Activated naive CD4-positive, alpha-beta T cell treated with anti-CD3 and anti-CD28 coated beads, Interleukin-2, amount 50 U/mL, for 72 hours (primary cell): ENCODE results near the gene HELZ. TPM values are rescaled to one million over a fixed set of nuclear protein-coding genes. Genes with fewer than 3 reads are reported as not detected.

Experiments used
- ATAC-seq, 2 donors: fragments of 150-1000 bp; cut with Tn5 transposase; 2 replicates each; pipeline ENCODE4 v1.10.0; 2021; ENCODE audit warnings: mild to moderate bottlenecking in 2 of 2, moderate library complexity in 2 of 2
- DNase-seq, 2 donors: peaks; one replicate each; pipeline ENCODE4 v3.0.0; 2021 to 2022; ENCODE audit warnings: low spot score in 2 of 2
- H3K27ac Mint-ChIP-seq, 2 donors: one replicate each; pipeline ENCODE4 v1.8.0; 2022; ENCODE audit warnings: mild to moderate bottlenecking in 2 of 2, mixed read lengths in 2 of 2
- H3K36me3 Mint-ChIP-seq, 2 donors: one replicate each; pipeline ENCODE4 v1.8.0; 2022; ENCODE audit warnings: mixed read lengths in 2 of 2
- H3K9me3 Mint-ChIP-seq, 2 donors: one replicate each; pipeline ENCODE4 v1.8.0; 2022; ENCODE audit warnings: mixed read lengths in 2 of 2
- total RNA-seq, 2 donors: library from RNA; stranded (reverse); gene quantifications; one replicate each; pipeline ENCODE4 v1.2.3, GENCODE V29; 2022

The HELZ gene
- total RNA-seq, 2 donors from 2014 or later: 42.9 to 88.8 TPM

GRCh38 chr17:67038861-67039365, 206.1 kb downstream of the HELZ start:
- DNase-seq: no peak
- H3K9me3 Mint-ChIP-seq: no peaks in the 10 kb centered on the region
- no peak overlapping the region for H3K27ac Mint-ChIP-seq
- no peak for ATAC-seq
- no peaks in the 10 kb centered on the region for H3K36me3 Mint-ChIP-seq

DNA sequence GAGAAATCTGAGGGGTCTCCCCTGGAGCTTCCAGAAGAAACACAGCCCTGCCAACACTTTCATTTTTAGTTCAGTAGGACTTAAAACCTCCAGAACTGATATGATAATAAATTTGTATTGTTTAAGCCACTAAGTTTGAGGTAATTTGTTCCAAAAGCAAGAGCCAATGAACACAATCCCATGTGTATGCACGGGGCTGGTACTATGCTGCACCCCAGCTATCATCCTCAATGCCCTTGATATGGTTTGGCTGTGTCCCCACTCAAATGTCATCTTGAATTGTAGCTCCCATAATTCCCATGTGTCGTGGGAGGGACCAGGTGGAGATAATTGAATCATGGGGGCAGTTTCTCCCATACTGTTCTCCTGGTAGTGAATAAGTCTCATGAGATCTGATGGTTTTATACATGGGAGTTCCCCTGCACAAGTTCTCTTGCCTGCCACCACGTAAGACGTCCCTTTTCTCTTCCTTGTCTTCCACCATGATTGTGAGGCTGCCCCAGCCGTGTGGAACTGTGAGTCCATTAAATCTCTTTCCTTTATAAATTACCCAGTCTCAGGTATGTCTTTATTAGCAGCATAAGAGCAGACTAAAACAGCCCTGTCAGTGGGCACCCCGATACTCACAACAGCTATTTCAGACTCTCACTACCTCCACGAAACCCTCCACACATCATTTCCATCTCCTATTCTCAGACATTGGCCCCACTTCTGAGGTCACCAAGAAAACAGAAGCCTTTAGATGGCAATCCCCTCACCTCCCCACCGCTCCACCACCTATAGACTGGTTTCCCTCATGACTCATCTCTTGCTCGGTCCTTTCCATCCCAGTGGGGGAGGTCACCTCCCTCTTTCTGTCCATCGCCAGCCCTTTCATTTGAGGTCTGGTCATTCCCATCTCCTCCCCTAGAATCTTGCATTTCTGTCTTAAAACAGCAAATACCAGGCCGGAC, 209.6 kb downstream of the HELZ start:
- no peaks in the 10 kb centered on the region for H3K36me3 Mint-ChIP-seq
- H3K9me3 Mint-ChIP-seq: no peaks in the 10 kb centered on the region
- DNase-seq (no peak), ATAC-seq (peak; percentile 61 to 80)
- H3K27ac Mint-ChIP-seq: no peak overlapping the region

GRCh38 chr17:67033613-67034012, 211.4 kb downstream of the HELZ start:
- Mint-ChIP-seq H3K27ac (no peak overlapping the region), H3K9me3 (no peaks in the 10 kb centered on the region), H3K36me3 (no peaks in the 10 kb centered on the region)
- DNase-seq: no peak
- ATAC-seq: no peak

- no peak overlapping the region for H3K27ac Mint-ChIP-seq
- no peaks in the 10 kb centered on the region for H3K9me3 Mint-ChIP-seq
- no peaks in the 10 kb centered on the region for H3K36me3 Mint-ChIP-seq
- ATAC-seq: no peak
- no peak for DNase-seq
Observed at GRCh38 chr17:67032985-67033384, 212.0 kb downstream of the HELZ start.

GRCh38 chr17:67032382-67032781, 212.6 kb downstream of the HELZ start:
- DNase-seq (no peak), ATAC-seq (no peak)
- H3K27ac Mint-ChIP-seq: peak overlapping the region in 1 of 2 donors; percentile 51
- no peaks in the 10 kb centered on the region for H3K9me3 Mint-ChIP-seq
- H3K36me3 Mint-ChIP-seq: no peaks in the 10 kb centered on the region

GRCh38 chr17:67030641-67031040, 214.4 kb downstream of the HELZ start:
- Mint-ChIP-seq H3K27ac (no peak overlapping the region), H3K9me3 (no peaks in the 10 kb centered on the region), H3K36me3 (no peaks in the 10 kb centered on the region)
- no peak for DNase-seq
- ATAC-seq: no peak

- ATAC-seq: no peak
- Mint-ChIP-seq H3K27ac (no peak overlapping the region), H3K36me3 (no peaks in the 10 kb centered on the region), H3K9me3 (no peaks in the 10 kb centered on the region)
- DNase-seq: no peak
Observed at GRCh38 chr17:67027031-67027628, 217.9 kb downstream of the HELZ start.

- Mint-ChIP-seq H3K27ac (no peak overlapping the region), H3K9me3 (no peaks in the 10 kb centered on the region), H3K36me3 (no peaks in the 10 kb centered on the region)
- DNase-seq (no peak), ATAC-seq (no peak)
Observed at GRCh38 chr17:67026341-67026740, 218.7 kb downstream of the HELZ start.

GRCh38 chr17:67025216-67025792, 219.7 kb downstream of the HELZ start:
- ATAC-seq: no peak
- no peaks in the 10 kb centered on the region for H3K9me3 Mint-ChIP-seq
- no peak overlapping the region for H3K27ac Mint-ChIP-seq
- no peak for DNase-seq
- H3K36me3 Mint-ChIP-seq: no peaks in the 10 kb centered on the region

DNA sequence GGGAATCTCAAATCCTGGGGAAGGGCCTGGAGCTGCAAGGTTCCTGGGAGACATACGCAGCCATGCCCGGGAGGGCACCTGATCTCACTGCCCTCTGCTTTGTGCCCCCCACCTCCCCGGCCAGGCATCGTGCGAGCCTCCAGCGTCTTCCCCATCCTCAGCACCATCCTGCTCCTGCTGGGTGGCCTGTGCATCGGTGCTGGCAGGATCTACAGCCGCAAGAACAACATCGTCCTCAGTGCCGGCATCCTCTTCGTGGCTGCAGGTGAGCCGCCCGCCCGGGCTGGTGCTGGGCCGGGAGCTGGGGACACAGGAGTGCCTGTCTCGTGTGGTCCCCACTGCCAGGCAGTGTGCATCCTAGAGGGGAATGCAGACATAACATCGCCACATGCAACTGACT, 220.3 kb downstream of the HELZ start:
- no peak overlapping the region for H3K27ac Mint-ChIP-seq
- H3K36me3 Mint-ChIP-seq: no peaks in the 10 kb centered on the region
- no peaks in the 10 kb centered on the region for H3K9me3 Mint-ChIP-seq
- DNase-seq (no peak), ATAC-seq (no peak)

DNA sequence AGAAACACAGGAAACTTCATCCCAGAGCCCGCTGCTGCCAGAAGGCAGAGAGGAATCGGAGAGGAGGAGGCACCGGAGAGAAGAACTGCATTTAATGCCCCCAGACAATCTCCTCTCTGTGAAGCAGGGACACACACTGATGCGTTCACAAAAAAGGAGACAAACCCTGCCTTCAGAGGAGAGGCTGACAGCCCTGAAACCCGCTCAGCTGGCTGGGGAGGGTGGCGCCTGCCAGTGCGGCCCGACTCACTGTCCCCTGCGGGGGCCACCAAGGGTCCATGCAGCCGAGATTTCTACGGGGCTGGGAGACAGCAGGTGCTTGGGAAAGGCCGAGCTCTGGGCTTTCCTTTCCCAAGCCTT, 222.6 kb downstream of the HELZ start:
- no peak for DNase-seq
- no peak overlapping the region for H3K27ac Mint-ChIP-seq
- no peaks in the 10 kb centered on the region for H3K36me3 Mint-ChIP-seq
- no peak for ATAC-seq
- no peaks in the 10 kb centered on the region for H3K9me3 Mint-ChIP-seq

DNA sequence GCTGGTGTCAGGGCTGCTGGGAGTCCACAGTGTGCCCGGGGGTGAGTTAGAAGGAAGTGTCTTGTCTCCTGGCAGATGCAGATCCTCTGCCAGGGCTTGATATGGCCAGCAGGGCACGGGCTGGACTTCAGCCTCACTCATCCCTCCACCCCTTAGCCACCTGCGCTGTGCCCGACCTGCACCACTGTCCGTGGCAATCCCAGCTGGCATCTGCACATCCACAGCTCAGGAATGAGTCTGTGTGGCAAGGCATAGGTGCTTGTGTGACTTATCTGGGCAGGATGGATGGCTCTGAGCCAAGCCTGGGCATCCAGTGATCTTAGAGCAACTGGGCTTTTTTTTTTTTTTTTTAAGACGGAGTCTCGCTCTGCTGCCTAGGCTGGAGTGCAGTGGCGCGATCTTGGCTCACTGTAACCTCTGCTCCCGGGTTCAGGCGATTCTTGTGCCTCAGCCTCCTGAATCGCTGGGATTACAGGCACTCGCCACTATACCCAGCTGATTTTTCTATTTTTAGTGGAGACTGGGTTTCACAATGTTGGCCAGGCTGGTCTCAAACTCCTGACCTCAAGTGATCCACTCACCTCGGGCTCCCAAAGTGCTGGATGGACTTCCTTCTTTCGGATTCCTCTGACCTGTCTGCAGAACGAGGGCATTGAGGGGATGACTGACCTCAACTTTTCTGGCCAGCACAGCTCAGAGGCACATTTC, 223.1 kb downstream of the HELZ start:
- Mint-ChIP-seq H3K27ac (no peak overlapping the region), H3K36me3 (no peaks in the 10 kb centered on the region), H3K9me3 (no peaks in the 10 kb centered on the region)
- DNase-seq (no peak), ATAC-seq (no peak)

- ATAC-seq: no peak
- no peaks in the 10 kb centered on the region for H3K9me3 Mint-ChIP-seq
- DNase-seq: no peak
- H3K27ac Mint-ChIP-seq: no peak overlapping the region
- no peaks in the 10 kb centered on the region for H3K36me3 Mint-ChIP-seq
Observed at GRCh38 chr17:67021196-67021595, 223.8 kb downstream of the HELZ start.

Other genes starting within 250 kb of the HELZ start
- gene CACNG1, start 200.6 kb downstream of the HELZ start, total RNA-seq: not detected
- 10 to 100 TPM; 79.7 to 92.9 TPM for gene PSMD12, start 121.4 kb upstream of the HELZ start, total RNA-seq
- 10 to 100 TPM; 56.8 to 65.3 TPM for gene PITPNC1, start 132.1 kb upstream of the HELZ start, total RNA-seq